ENCODE results near the gene ADRA2A.
A peak's percentile ranks its signal among the peaks of the same experiment; 100 is the strongest.

Gene ADRA2A

DNA sequence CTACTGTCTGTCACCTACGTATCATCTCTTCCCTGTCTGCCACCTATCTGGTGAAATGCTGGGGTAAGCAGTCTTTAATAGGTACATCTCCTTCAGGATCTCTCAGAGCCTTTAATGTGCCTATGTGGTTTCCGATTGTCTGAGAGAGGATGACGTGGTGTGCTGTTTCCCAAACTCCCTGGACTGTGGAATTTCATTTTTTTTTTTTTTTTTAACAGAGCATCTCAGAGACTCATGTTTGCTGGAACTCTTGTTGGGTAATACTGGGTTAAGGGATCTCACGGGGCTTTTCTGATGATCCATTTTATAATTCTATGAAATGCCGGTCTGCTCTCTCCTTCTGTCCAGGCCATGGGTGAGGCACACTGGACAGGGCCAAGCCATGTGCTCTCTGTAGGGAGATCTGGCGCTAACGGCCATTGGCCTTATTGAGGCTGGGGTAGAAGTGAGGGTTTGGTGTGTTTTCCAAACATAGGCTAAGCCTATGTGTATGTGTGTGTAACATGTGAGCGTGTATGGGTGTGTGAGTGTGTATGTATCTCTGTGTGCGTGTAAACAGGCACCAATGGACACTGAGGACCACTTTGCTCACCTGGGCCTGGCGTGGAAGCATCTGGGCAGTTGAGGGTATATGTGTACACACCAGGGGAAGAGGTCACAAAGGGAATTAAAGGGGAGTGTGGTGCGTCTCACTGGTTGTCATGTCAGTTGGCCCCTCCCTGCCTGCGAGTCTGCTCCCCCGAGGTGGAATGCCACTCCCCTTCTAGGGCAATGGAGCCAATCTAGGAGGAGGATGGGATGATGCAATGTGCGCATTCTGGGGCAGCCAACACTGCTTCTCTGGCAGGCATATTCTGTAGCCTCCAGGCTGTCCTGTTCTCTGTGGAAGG is 7.8 kb downstream of the ADRA2A start:
- no peak for DNase-seq

DNA sequence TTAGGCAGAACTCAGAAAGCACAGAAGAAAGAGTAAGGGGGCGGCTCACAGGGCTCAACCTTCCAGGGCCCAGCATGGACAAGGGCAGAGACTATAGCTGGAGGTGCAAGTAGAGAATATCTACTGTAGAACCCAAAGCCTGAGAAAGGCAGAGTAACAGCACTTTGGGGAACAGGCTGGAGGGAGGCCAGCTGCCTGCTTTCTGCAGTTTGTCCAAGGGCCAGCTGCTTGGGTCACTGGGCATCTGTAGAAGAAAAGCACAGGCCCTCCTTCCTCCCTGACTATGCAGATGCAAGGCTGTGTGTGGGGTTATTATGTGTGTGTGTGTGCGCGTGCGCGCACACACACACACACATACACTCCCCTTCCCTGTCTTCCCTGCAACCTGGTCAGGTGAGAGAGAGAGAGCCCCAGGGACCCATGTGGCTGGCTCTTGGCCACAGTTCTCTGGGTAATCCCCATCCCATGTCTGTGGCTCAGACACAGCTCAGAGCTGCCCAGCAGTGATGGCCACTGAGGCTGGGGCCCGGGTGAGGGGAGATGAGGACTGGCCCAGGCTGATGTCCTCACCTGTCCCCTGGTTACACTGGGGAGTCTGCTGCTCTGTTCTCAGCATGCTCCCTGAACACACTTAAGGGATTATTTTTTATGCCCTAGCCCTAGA is 9.0 kb downstream of the ADRA2A start:
- no peak for DNase-seq

DNA sequence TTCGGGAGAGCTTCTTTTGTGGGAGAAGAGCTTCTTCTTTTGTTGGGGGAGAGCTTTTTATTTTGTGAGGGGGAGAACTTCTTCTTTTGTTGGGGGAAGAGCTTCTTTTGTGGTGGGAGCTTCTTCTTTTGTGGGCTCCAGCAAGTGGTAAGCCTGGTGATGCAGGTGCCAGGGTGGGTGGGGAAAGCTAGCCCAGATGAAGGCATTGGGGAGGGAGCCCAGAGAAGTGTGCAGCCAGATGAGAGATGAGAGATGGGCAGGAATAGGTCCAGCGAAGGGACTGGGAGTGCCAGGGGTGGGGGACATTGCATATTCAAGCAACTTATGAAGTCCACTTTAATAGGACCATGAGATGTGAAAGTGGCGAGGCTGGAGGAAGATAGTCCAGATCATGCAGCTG is 9.7 kb downstream of the ADRA2A start:
- no peak for DNase-seq

DNA sequence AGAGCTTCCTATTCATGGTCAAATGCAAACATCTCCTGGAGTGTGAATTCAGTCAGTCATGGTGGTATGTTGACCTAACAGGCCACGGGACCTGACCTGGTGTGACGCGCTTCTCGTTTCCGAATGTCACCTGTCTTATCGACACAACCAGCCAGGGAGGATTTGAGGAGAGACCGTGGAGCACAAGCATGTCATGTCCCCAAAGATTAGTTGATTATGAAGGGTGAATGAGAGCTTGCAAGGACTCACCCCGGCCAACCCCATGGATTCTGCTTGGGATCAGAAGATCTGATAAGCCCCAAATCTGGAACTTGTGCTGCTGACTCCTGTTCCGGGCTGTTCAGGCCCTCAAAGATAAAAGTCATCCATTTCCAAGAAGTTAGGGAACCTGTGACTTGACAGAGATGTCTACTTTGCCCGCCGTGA is 10.5 kb downstream of the ADRA2A start:
- no peak for DNase-seq

DNA sequence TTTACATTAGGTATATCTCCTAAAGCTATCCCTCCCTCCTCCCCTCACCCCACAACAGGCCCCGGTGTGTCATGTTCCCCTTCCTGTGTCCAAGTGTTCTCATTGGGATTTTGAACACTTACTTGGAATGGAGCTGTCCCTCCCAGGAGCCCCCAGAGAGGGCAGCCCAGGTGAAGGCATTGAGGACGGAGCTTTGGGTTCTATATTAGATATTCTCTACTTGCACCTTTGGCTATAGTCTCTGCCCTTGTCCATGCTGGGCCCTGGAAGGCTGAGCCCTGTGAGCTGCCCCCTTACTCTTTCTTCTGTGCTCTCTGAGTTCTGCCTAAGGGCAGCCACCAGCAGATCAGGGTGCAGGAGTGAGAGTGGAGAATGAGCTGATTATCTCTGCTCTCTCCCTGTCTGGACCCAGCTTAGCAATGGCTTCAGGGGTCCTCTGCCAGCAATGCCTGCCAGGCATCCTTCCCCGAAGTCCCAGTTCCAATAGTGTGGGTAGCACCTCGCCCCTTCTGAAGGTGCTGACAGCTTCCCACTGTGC is 11.2 kb downstream of the ADRA2A start:
- no peak for DNase-seq

DNA sequence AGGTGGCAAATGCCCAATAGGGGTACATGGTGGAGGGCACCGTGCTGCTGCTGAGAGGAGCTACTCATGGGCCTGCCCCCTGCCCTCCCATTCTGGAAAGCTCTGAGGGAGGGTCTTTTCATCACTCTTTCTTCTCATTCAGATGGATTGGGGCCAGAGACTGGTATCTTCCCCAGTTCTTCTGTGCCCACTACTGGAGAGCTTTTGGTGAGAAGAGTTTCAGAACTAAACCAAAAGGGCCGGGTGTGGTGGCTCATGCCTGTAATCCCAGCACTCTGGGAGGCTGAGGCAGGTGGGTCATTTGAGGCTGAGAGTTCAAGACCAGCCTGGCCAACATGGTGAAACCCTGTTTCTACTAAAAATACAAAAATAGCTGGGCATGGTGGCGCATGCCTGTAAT is 12.5 kb downstream of the ADRA2A start:
- DNase-seq = no peak

DNA sequence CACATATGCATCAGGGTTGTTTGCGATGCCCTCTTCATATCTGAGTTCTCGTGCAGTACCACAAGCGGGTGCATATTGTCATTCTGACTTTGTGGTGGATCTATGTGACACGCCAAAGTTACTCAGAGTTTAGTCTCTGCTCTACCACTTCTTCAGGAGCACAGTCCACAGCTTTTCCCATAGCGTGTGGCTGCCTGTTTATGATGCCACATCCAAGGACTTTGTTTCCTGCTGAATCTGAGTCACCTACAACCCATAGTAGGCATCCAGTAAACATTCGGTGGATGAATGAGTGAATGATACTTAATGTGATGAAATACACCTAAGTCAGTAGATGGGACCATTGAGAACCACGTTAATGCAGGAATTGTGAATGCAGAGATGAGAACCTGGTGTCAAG is 15.0 kb downstream of the ADRA2A start:
- DNase-seq = no peak

DNA sequence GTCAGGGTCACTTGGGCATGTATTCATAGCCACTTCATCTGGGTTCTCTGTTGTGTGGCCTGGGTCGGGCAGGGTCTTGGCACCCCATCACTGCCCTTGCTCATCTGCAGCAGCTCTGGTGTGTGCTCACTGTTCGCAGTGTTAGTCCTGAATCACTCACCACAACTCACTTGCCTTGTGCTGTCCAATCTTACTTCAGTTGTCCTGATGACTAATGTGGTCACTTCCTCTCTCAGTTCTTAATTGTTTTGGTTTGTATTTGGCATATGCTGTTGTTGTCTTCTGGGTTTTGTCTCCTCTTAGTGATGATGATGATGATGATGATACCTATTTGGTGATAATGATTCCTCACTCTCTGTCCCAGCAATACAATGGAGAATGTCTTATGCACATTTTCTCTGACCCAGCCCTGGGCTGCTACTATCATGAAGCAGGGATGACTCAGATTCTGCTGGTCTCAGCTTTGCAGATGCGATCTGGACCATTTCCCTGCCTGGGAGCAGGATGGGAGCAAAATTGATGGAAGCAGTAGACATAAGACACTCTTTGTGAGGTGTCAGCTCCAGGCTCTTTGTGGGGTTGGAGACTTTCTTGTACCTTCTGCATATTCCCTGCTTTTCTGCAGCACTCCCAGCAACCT is 17.0 kb downstream of the ADRA2A start:
- DNase-seq = peak; percentile 53

DNA sequence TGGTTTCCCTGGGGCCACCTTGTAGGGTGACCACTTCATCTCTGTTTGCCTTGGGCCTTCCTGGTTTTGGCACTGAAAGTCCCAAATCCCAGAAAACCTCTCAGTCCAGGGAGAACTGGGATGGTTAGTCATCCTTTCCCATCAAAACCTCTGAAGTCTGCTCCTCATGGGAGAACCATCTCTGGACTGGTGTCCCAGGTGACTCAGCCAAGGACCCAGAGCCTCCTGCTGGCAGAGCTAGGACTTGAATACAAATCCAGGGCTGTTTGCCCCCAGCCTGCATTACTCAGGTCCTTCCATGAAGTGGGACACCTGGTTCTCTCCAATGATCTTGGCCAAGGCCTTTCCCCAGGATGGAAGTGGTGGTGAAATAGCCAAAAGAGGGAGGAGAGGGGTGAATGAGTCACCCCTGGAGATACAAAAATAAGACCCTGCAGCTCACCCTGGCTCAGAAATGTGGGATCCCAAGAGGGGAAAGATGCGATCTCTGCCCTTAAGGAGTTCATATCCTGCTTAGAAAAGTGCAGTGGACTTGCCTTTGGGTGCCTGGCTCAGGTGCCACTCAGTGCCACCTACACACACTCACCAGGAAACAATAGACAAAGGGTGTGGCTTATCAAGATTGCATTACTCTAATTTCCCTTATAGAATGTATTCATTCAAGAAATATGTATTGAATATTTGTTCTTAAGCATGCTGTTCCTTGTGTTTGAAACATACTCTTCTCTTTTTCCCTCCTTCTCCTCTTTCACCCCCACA is 22.0 kb downstream of the ADRA2A start:
- no peak for DNase-seq

DNA sequence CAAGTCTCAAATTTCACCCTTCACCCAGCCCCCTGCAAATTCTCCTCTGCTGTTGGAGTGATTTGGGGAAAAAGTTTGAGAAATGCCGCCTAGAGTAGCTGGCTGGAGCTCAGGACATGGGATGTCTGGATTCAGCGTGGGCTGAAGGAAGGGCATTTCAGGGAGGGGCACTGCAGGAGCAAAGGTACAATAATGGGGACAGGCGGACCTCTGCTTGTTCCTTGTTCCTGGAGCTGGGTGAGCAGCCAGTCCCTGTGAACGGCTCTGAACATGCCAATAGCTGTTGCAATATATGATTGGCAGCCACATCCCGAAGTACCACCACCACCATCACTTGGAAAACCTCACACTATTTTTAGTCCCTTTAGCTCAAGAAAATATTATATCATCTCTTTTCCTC is 23.4 kb downstream of the ADRA2A start:
- DNase-seq = no peak

DNA sequence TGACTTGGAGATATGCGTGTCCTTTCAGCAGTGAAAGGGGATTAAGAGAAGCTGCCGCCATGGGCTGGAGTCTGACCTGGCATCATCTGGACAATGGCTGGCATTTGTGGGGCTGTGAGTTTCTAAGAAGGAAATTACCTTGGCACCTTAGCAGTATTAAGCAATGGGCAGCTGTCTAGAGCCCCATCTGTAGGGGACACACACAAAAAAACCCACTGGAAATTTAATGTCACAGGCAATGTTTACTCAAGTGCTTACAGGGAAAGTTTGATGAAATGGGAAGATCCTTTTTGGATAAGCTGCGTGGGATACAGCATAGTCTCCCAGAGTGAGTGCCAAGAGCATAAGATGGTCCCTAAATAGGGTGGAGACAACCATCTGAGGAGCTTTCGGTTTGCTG is 25.0 kb downstream of the ADRA2A start:
- DNase-seq = no peak

DNA sequence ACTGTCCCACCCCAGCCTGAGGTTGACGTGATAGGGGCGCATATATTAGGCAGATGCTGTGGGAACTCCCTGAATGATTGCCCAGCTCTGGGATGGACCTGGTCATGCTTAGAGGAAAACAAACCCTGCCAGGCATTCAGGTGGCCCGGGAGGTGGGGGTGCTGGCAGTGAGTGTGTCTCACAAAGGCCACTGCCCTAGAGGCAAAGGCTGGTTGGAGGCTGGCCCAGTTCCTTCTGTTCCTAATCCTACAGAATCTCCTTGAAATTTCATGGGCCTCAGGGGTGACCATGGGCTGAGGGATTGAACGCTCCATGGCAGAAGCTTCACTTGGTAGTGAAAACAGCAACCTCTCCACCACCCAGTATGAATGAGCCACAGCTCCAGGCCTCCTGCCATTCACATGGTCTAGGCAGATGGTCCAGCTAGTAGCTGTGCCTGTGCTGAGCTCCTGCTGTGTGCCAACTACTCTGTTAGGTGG is 25.6 kb downstream of the ADRA2A start:
- no peak for DNase-seq

DNA sequence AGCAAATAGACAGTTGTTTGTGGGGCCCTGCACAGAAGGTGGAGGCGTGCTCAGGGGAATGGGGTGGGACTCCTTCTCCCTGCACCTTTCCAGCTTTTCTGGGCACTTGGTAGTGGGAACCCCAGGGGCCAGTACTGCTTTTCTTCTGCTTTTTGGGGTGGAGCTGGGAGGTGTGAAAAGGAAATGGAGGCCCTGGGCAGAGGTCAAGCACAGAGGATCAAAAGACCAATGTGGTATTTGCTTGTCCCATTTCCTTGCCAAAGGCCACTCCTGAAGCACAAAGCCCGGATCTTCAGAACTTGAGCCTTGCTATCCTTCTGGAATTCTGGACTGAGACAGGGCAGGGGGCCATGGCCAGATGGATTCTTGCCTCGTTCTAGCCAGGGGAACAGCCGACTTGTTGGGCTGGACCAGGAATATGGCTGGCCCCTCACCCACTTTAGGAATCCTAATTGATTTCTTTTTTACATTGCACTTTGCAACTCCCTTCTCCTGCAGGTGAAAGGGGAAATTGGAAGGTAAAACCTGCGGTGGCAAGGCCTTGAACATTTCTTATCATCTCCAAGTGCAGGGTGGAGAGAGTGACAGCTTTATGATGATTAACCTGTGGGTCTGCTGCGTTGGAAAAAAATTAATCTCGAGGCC is 26.5 kb downstream of the ADRA2A start:
- no peak for DNase-seq

DNA sequence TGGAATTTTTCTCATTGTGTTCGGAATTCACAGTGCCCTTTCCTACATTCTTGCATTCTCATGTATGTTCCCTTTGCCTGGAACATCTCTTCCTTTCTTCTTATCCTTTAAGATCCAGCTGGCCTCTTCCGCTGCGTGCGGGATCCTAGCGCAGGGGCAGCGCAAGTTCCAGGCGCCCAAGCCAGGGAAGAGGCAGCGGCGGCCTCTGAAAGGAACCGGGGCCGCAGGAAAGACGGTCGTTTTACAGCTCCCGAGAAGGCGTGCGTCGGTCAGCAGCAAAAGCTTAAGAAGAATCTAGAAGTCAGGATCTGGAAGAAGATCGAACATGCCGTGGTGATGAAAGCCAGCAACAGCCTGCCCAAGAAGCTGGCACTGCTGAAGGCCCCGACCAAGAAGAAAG is 28.0 kb downstream of the ADRA2A start:
- no peak for DNase-seq

DNA sequence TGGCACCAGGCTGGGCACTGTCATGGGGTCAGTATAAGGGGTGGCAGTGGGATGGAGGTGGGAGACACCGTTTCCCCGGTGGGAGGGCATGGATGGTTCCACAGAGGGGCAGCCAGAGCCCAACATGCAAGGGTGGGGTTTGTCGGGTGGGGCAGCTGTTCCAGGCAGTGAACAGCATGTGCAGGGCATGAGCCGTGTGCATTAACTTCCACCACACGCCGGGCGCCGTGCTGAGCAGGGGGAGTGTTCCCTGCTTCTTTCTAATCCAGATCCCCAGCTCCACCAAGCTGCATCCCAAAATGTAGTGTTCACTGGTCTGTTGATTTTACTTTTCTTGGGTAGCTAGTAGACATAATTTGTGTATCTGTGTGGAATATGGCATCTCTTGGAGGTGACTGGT is 29.3 kb downstream of the ADRA2A start:
- no peak for DNase-seq

DNA sequence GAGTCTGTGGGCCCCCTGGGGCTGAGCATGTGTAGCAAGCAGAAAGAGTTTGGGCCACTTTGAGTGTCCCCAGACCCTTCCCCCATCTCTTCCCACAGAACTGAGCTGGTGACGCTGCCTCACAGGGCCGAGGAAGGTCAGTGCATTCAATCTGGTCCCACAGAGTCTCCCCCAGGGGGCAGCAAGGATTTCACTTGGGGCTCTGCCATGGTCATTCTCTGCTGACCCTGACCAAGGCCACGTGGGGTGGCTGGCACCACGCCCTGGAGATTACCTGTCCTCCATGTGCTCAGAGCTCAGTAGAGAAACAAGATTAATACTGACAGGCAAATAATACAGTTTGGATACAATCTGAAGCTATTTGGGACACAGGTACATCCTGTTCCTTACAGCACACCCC is 30.2 kb downstream of the ADRA2A start:
- DNase-seq = no peak

DNA sequence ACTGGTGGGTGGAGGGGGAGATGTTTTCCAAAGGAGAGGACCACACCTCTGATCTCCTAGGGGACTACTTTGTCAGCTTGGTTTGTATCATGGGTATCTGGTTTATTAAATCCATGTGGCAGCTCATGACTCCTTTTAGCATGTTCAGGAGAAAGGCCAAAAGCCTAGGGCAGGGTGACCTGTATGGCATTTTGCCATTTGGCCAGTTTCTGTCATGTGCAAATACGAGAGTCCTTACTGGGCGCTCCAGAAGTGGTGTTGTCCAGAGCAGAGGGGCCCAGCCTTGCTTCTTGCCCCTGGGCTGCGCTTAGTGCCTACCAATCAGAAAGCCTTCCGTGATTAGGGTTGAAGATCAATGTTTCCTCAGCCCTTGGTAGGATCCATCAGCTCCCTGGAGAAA is 31.0 kb downstream of the ADRA2A start:
- no peak for DNase-seq

DNA sequence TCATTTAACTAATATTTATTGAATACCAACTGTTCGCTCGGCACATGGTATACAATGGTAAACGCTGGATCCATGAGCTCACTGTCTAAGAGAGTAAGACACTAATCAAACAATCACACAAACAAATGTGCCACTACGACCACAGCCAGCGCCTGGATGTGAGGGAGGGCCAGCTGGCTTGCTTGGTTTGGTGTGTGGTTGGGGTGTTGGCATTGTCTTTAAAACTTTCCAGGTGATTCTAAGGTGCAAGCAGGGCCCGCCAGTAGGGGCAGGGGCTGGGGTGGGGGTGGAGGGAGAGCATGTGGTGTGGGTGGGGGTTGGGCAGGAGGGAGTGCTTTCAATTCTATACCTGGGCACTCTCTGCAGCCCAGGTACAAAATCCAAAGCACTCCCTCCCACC is 31.6 kb downstream of the ADRA2A start:
- no peak for DNase-seq

DNA sequence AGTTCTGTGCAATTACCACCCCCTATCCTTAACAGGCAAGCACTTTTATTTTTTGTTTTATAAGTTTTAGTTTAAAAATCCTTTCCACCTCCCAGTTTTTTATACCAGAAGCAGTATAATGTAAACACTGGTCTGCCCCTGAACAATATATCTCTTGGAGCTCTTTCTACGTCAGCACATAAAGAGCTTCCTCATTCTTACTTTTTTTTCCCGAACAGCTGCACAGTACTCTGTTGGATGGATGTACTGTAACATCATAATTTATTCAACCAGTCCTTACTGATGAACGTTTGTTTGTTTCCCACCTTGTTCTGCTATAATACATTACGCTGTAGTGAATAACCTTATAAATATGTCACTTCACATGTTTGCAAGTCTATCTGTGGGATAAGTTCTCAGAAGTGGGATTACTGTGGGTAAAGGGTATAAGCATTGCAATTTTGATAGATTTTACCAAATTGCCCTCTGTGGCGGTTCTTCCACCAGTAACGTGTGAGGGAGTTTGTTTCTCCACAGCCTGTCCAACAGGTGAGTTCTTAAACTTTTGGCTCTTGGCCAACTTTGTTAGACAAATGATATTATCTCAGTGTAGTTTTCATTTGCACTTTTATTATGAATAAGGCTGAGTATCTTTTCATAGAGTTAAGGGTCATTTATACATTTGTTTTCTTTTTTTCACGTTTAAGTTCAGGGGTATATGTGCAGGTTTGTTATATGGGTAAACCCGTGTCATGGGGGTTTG is 32.8 kb downstream of the ADRA2A start:
- DNase-seq = no peak

DNA sequence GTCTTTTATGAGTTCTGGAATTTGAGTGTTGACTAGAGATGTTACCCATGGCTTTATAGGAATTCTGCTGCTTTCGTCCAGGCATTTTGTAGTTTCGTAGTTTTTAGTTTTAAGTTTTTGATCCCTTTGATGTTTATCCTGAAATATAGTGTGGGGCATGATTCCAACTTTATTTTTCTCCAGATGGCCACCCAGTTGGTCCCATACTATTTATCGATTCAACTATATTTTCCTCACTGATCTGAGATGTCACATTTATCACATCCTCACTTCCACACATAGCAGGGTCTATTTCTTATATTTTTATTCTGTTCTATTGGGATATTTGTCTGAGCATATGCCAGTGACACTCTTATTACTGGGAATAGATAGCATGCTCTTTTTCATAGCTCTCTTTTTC is 33.9 kb downstream of the ADRA2A start:
- no peak for DNase-seq

DNA sequence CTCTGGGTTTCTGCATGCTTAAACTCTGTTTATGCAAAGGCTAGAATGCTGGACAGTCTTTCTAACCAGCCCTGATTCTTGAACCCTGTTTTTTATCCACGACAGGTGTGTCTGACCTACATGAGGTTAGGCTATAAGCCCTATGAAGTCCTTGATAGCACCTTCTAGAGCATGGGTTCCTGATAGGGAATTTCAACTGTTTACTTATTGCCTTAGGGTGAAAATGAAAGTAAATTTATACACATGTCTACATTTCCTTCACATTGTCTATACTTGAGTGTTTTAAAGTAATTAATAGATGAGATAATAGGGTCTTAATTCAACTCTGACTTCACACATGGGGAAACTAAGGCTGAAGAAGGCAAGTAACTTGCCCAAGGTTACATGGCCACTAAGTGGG is 35.5 kb downstream of the ADRA2A start:
- no peak for DNase-seq

Measured in inflammatory macrophage treated with lipopolysaccharide for 4 hours (primary cell).